B cell (primary cell): ENCODE results near the gene TMEM156. TPM values are rescaled to one million over a fixed set of nuclear protein-coding genes. Genes with fewer than 3 reads are reported as not detected.

Experiments
- ATAC-seq: fragments of 200-7000 bp; cut with Tn5 transposase; one replicate; pipeline ENCODE4 v1.10.0; 2021; ENCODE audit warnings: low read depth, mild to moderate bottlenecking, moderate number of reproducible peaks, moderate library complexity
- CTCF ChIA-PET: fragments of 350-600 bp; sonication (Branson Sonifier 250); formaldehyde crosslinking; loops from one replicate; lab custom pipeline; 2021; ENCODE audit warnings: antibody characterized with exemption, inconsistent platforms; lab: Charles Lee
- POLR2A ChIA-PET: fragments of 350-600 bp; sonication (Branson Sonifier 250); formaldehyde crosslinking; loops from one replicate; lab custom pipeline; 2021; ENCODE audit warnings: antibody characterized with exemption; lab: Charles Lee
- DNase-seq: peaks from one replicate; pipeline ENCODE4 v3.0.0; 2013
- H2AFZ ChIP-seq: 2 replicates; pipeline ENCODE4 v1.6.1; 2012; ENCODE audit warnings: mild to moderate bottlenecking, low read depth, low read length; ENCODE audit not compliant: insufficient read depth, poor library complexity, severe bottlenecking
- H3K27ac ChIP-seq, 2 donors: 1 replicate in 1 of 2; 2 replicates in 1 of 2; pipeline ENCODE4 v1.5.1; 2012 to 2013; ENCODE audit warnings: low read length in 2 of 2, mild to moderate bottlenecking in 2 of 2, moderate library complexity in 1 of 2
- H3K27me3 ChIP-seq, 4 experiments: fragments of 200-600 bp in 1 of 4; sonication (generic) in 1 of 4; replicated peaks in 1 of 4; 1 replicate in 2 of 4; 2 replicates in 2 of 4; pipeline versions ENCODE4 v1.6.1 to v1.7.0; 2013 to 2016; ENCODE audit warnings: low read length in 3 of 4, mild to moderate bottlenecking in 2 of 4, mixed read lengths in 1 of 4, moderate library complexity in 1 of 4; ENCODE audit not compliant: insufficient read depth in 4 of 4, control insufficient read depth in 3 of 4; ENCODE audit errors: control extremely low read depth in 1 of 4
- H3K36me3 ChIP-seq, 2 experiments: replicated peaks in 1 of 2; 1 replicate in 1 of 2; 2 replicates in 1 of 2; pipeline versions ENCODE4 v1.6.1 to v1.7.1; 2013; ENCODE audit warnings: low read length in 1 of 2; ENCODE audit not compliant: insufficient read depth in 2 of 2, control insufficient read depth in 1 of 2; ENCODE audit errors: control extremely low read depth in 1 of 2, extremely low read depth in 1 of 2
- H3K4me1 ChIP-seq, 2 donors: fragments of 200-600 bp in 1 of 2; sonication (generic) in 1 of 2; 1 replicate in 1 of 2; 2 replicates in 1 of 2; pipeline versions ENCODE4 v1.5.1 to v1.6.1; 2013 to 2017; ENCODE audit warnings: low read length in 2 of 2; ENCODE audit not compliant: control insufficient read depth in 2 of 2, insufficient read depth in 2 of 2
- H3K4me2 ChIP-seq: replicated peaks from 2 replicates; pipeline ENCODE3; 2012; ENCODE audit warnings: mild to moderate bottlenecking, low read depth, low read length; ENCODE audit not compliant: poor library complexity, severe bottlenecking
- H3K4me3 ChIP-seq, 5 experiments: fragments of 200-600 bp in 1 of 5; sonication (generic) in 1 of 5; 1 replicate in 3 of 5; 2 replicates in 2 of 5; pipeline versions ENCODE4 v1.5.1 to v1.7.0; 2011 to 2016; ENCODE audit warnings: low read length in 4 of 5, mild to moderate bottlenecking in 4 of 5, low read depth in 2 of 5, control low read depth in 1 of 5, moderate library complexity in 1 of 5; ENCODE audit not compliant: insufficient read depth in 1 of 5; ENCODE audit errors: control extremely low read depth in 1 of 5, extremely low read depth in 1 of 5
- H3K79me2 ChIP-seq: fragments of 200-600 bp; sonication (generic); one replicate; pipeline ENCODE4 v1.6.0; 2016; ENCODE audit warnings: low read length; ENCODE audit not compliant: control insufficient read depth, insufficient read depth
- H3K9ac ChIP-seq: fragments of 200-600 bp; sonication (generic); 2 replicates; pipeline ENCODE4 v1.6.1; 2017; ENCODE audit warnings: mild to moderate bottlenecking, low read length, moderate library complexity
- H3K9me3 ChIP-seq, 3 donors: one replicate each; pipeline versions ENCODE4 v1.6.1 to v1.7.1; 2013; ENCODE audit warnings: low read length in 2 of 3; ENCODE audit not compliant: control insufficient read depth in 2 of 3, insufficient read depth in 1 of 3; ENCODE audit errors: control extremely low read depth in 1 of 3
- H4K20me1 ChIP-seq: 2 replicates; pipeline ENCODE4 v1.6.0; 2012; ENCODE audit warnings: mild to moderate bottlenecking, low read length; ENCODE audit not compliant: insufficient read depth, control insufficient read depth, poor library complexity, severe bottlenecking
- H3K27ac Mint-ChIP-seq: one replicate; pipeline ENCODE4 v1.8.0; 2021; ENCODE audit warnings: mixed read lengths
- H3K27me3 Mint-ChIP-seq: one replicate; pipeline ENCODE4 v1.8.0; 2021; ENCODE audit warnings: mixed read lengths
- H3K4me1 Mint-ChIP-seq: one replicate; pipeline ENCODE4 v1.8.0; 2021; ENCODE audit warnings: mixed read lengths
- H3K4me3 Mint-ChIP-seq: one replicate; pipeline ENCODE4 v1.8.0; 2021; ENCODE audit warnings: mixed read lengths
- H3K9me3 Mint-ChIP-seq: one replicate; pipeline ENCODE4 v1.8.0; 2022; ENCODE audit warnings: mixed read lengths; ENCODE audit not compliant: insufficient read depth
- CTCF ChIP-seq: fragments of 200-600 bp; IDR thresholded peaks from one replicate; pipeline ENCODE4 v1.8.0; 2022; ENCODE audit warnings: antibody characterized with exemption, mild to moderate bottlenecking
- EZH2 ChIP-seq: IDR thresholded peaks from 2 replicates; pipeline ENCODE4 v1.6.1; 2012; ENCODE audit warnings: borderline replicate concordance, low read depth, mild to moderate bottlenecking, moderate library complexity, low read length; ENCODE audit not compliant: insufficient read depth, poor library complexity, severe bottlenecking
- WGBS: methylation state at CpG from one replicate; pipeline ENCODE4 v1.1.5; 2013; ENCODE audit warnings: missing lambda C conversion rate; ENCODE audit not compliant: insufficient coverage; 5-methylcytosine and 5-hydroxymethylcytosine counted together
- intact Hi-C: fragments of 100-400 bp; cut with micrococcal nuclease; formaldehyde crosslinking; loops from one replicate; pipeline ENCODE4 v1.10.0; 2022
- polyA plus RNA-seq: library from polyadenylated mRNA; depleted of rRNA; stranded (reverse); fragments of >200 nt; gene quantifications from 2 replicates; pipeline ENCODE4 v1.2.3, GENCODE V29; 2012
- total RNA-seq, 2 donors: library from RNA; stranded (reverse); fragments of 120-200 nt in 1 of 2; gene quantifications; 1 replicate in 1 of 2; 2 replicates in 1 of 2; pipeline versions ENCODE4 v1.2.3 to v1.2.4, GENCODE V29; 2013 to 2022

The TMEM156 gene
- total and polyA plus RNA-seq, 2 donors (not counting 1 experiment from before 2014, with no cell fraction given) = 58.4 to 59.9 TPM

GRCh38 chr4:39046249-39046648, 14.0 kb upstream of the TMEM156 start:
- TF ChIP-seq EZH2 = no peak
- no peak for TF ChIP-seq CTCF
- H3K4me1 ChIP-seq = peaks cover 50% of the 10 kb centered on the region in 2 donors
- H3K27me3 ChIP-seq = no peaks in the 10 kb centered on the region
- POLR2A ChIA-PET = interaction anchor here (0.7 to 1.5 kb wide), 3 partner anchors 15 to 61 kb away, joined by 4 to 5 read pairs (median 4); no protein-coding TSS in a partner anchor
- H3K9ac ChIP-seq = peak overlapping the region; percentile 77
- peaks cover 26% of the 10 kb centered on the region for H4K20me1 ChIP-seq
- peak overlapping the region; percentile 55 to 95 for H3K27ac ChIP-seq
- peak overlapping the region; percentile 89 for H3K4me3 Mint-ChIP-seq
- ATAC-seq (no peak), DNase-seq (peak; percentile 35)
- H3K4me1 Mint-ChIP-seq = peaks cover 68% of the 10 kb centered on the region
- no peaks in the 10 kb centered on the region for H3K27me3 Mint-ChIP-seq
- no CpG with 5 or more reads among the region's 8 CpGs for WGBS
- peaks cover 0 to 6% of the 10 kb centered on the region in 2 experiments for H3K36me3 ChIP-seq
- H3K4me2 ChIP-seq = peak overlapping the region; percentile 80
- H3K4me3 ChIP-seq = peak overlapping the region in 4 of 5 experiments; percentile 66 to 90 (median 71)
- CTCF ChIA-PET = interaction anchor here (1.0 to 6.6 kb wide), 8 partner anchors 9 to 287 kb away, joined by 3 to 55 read pairs (median 11); no protein-coding TSS in a partner anchor
- H3K9me3 Mint-ChIP-seq = no peaks in the 10 kb centered on the region
- H2AFZ ChIP-seq = peak overlapping the region; percentile 64
- no peaks in the 10 kb centered on the region for H3K9me3 ChIP-seq
- H3K27ac Mint-ChIP-seq = peak overlapping the region; percentile 86
- peaks cover 59% of the 10 kb centered on the region for H3K79me2 ChIP-seq
- intact Hi-C loops = loop anchor here (2.0 to 10.0 kb wide), 5 partner anchors 15 to 1259 kb away; partner anchors contain the start of gene PDS5A

- peak overlapping the region; percentile 64 for H2AFZ ChIP-seq
Observed at GRCh38 chr4:39045827-39046221, 13.6 kb upstream of the TMEM156 start.

More at GRCh38 chr4:39045827-39046221, 13.6 kb upstream of the TMEM156 start:
- peaks cover 46 to 48% of the 10 kb centered on the region in 2 donors for H3K4me1 ChIP-seq
- Mint-ChIP-seq H3K27ac (peak overlapping the region; percentile 86), H3K4me1 (peaks cover 63% of the 10 kb centered on the region), H3K27me3 (no peaks in the 10 kb centered on the region), H3K4me3 (peak overlapping the region; percentile 89), H3K9me3 (no peaks in the 10 kb centered on the region)
- H4K20me1 ChIP-seq = peaks cover 24% of the 10 kb centered on the region
- DNase-seq (peak; percentile 58), ATAC-seq (no peak)
- intact Hi-C loops = loop anchor here (2.0 to 10.0 kb wide), 7 partner anchors 15 to 1259 kb away; partner anchors contain the start of gene PDS5A
- peak overlapping the region; percentile 80 for H3K4me2 ChIP-seq
- WGBS = no CpG with 5 or more reads among the region's 3 CpGs
- peaks cover 0 to 4% of the 10 kb centered on the region in 2 experiments for H3K36me3 ChIP-seq
- POLR2A ChIA-PET = interaction anchor here (0.6 to 3.8 kb wide), 7 partner anchors 13 to 1053 kb away, joined by 3 to 30 read pairs (median 4); partner anchors contain the start of gene TMEM156
- peak overlapping the region; percentile 55 to 95 for H3K27ac ChIP-seq
- peaks cover 55% of the 10 kb centered on the region for H3K79me2 ChIP-seq
- peak overlapping the region; percentile 77 for H3K9ac ChIP-seq
- TF ChIP-seq CTCF = peak; percentile 31
- TF ChIP-seq EZH2 = no peak
- H3K9me3 ChIP-seq = no peaks in the 10 kb centered on the region
- CTCF ChIA-PET = interaction anchor here (0.7 to 6.6 kb wide), 12 partner anchors 9 to 290 kb away, joined by 3 to 55 read pairs (median 4); no protein-coding TSS in a partner anchor
- H3K27me3 ChIP-seq = no peaks in the 10 kb centered on the region
- H3K4me3 ChIP-seq = peak overlapping the region; percentile 43 to 90 (median 67)
